Measurements from ENCODE around the gene CLDN19.

CLDN19 gene

GRCh38 chr1:42739753-42740700 is at the start of gene CLDN19:
Gene CLDN19, minus strand, starts transcription at chr1:42740236. Its CDS starts 173 bp downstream, at chr1:42740063.
- no peak for DNase-seq

- DNase-seq: no peak
Measured at GRCh38 chr1:42788021-42788420, 48.0 kb upstream of the CLDN19 start.

GRCh38 chr1:42786097-42786496 is 46.1 kb upstream of the CLDN19 start:
- DNase-seq: no peak

- DNase-seq: no peak
Measured at GRCh38 chr1:42784946-42785693, 45.1 kb upstream of the CLDN19 start, which contains the start of gene TMEM269. Gene TMEM269, plus strand, starts transcription at chr1:42784991. Its CDS starts 4,903 bp downstream, at chr1:42789894.

- no peak for DNase-seq
Measured at GRCh38 chr1:42784547-42784945, 44.5 kb upstream of the CLDN19 start.

- no peak for DNase-seq
Measured at GRCh38 chr1:42783092-42783491, 43.1 kb upstream of the CLDN19 start.

GRCh38 chr1:42780176-42780575 is 40.1 kb upstream of the CLDN19 start:
- DNase-seq: no peak

GRCh38 chr1:42779725-42780124 is 39.7 kb upstream of the CLDN19 start:
- no peak for DNase-seq

GRCh38 chr1:42777852-42778251 is 37.8 kb upstream of the CLDN19 start:
- DNase-seq: peak; percentile 43

- no peak for DNase-seq
Measured at GRCh38 chr1:42776502-42776901, 36.5 kb upstream of the CLDN19 start.

GRCh38 chr1:42774928-42775526 is 35.0 kb upstream of the CLDN19 start:
- peak; percentile 58 for DNase-seq

GRCh38 chr1:42773420-42773819 is 33.4 kb upstream of the CLDN19 start:
- DNase-seq: no peak

GRCh38 chr1:42769811-42770210 is 29.8 kb upstream of the CLDN19 start:
- no peak for DNase-seq

GRCh38 chr1:42768172-42768571 is 28.1 kb upstream of the CLDN19 start:
- no peak for DNase-seq

GRCh38 chr1:42767510-42768000 is 27.5 kb upstream of the CLDN19 start:
- peak; percentile 4 for DNase-seq

- DNase-seq: peak; percentile 100
Measured at GRCh38 chr1:42766741-42767509, 26.9 kb upstream of the CLDN19 start, which contains the start of the genes C1orf50 and P3H1. Gene C1orf50, plus strand, starts transcription at chr1:42767249. Its CDS starts 63 bp downstream, at chr1:42767312. Gene P3H1, minus strand, starts transcription at chr1:42767028. Its CDS starts 57 bp downstream, at chr1:42766971.

- DNase-seq: peak; percentile 39
Measured at GRCh38 chr1:42765832-42766740, 26.1 kb upstream of the CLDN19 start.

- no peak for DNase-seq
Measured at GRCh38 chr1:42765269-42765668, 25.2 kb upstream of the CLDN19 start.

- no peak for DNase-seq
Measured at GRCh38 chr1:42762269-42762668, 22.2 kb upstream of the CLDN19 start.

- DNase-seq: no peak
Measured at GRCh38 chr1:42761567-42761966, 21.5 kb upstream of the CLDN19 start.

- DNase-seq: peak; percentile 11
Measured at GRCh38 chr1:42759114-42759513, 19.1 kb upstream of the CLDN19 start.

Data from inflammatory macrophage treated with lipopolysaccharide for 4 hours (primary cell).